ENCODE measurements around the gene L1TD1.

DNA sequence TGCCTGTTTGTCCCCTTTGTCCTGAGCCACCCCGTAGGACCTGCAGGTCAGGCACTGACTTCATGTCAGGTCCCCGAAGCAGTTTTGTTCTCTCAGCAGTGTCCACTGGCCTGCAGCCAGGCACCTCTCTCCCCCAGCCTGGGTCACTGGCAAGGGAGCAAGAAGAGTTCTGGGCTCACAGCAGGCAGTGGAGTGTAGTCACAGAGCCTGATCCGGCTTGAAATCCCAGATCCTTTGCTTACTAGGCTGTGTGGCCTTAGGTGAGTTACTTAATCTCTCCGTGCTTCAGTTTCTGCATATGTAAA, 34.2 kb downstream of the L1TD1 start:
- no peak for TF ChIP-seq EZH2 (IDR thresholded peaks at IDR 0.05; ENCODE audit: low read length, missing control alignments)
- TF ChIP-seq, protein P1, sequence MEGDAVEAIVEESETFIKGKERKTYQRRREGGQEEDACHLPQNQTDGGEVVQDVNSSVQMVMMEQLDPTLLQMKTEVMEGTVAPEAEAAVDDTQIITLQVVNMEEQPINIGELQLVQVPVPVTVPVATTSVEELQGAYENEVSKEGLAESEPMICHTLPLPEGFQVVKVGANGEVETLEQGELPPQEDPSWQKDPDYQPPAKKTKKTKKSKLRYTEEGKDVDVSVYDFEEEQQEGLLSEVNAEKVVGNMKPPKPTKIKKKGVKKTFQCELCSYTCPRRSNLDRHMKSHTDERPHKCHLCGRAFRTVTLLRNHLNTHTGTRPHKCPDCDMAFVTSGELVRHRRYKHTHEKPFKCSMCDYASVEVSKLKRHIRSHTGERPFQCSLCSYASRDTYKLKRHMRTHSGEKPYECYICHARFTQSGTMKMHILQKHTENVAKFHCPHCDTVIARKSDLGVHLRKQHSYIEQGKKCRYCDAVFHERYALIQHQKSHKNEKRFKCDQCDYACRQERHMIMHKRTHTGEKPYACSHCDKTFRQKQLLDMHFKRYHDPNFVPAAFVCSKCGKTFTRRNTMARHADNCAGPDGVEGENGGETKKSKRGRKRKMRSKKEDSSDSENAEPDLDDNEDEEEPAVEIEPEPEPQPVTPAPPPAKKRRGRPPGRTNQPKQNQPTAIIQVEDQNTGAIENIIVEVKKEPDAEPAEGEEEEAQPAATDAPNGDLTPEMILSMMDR (conservative IDR thresholded peaks at IDR 0.05 in 1 of 2, IDR thresholded peaks at IDR 0.05 in 1 of 2; ENCODE audit: low read depth in 1 of 2, low read length in 2 of 2) = no peak

All from fibroblast of lung (primary cell).